HepG2 (cell line): ENCODE measurements around the gene MLC1. TPM values are rescaled to one million over a fixed set of nuclear protein-coding genes. Genes with fewer than 3 reads are reported as not detected.

Experiments used
- ATAC-seq: fragments of 200-7000 bp; cut with Tn5 transposase; 3 replicates; pipeline ENCODE4 v1.9.1; 2020; ENCODE audit warnings: mild to moderate bottlenecking, moderate library complexity
- BruUV-seq: library from RNA; stranded (reverse); fragments of 400-500 nt; replicated peaks from 2 replicates; lab custom pipeline; 2021; lab: Mats Ljungman, UMichigan
- CTCF ChIA-PET: fragments of 300-600 bp; formaldehyde crosslinking; extraction: SDS; loops from one replicate; lab custom pipeline; 2021; ENCODE audit warnings: low total read pairs, inconsistent platforms, low intra/inter-chr PET ratio; lab: Yijun Ruan, JAX
- POLR2A ChIA-PET: fragments of 350-600 bp; sonication (Branson Sonifier 250); formaldehyde crosslinking; loops from one replicate; lab custom pipeline; 2020; ENCODE audit warnings: antibody characterized with exemption, inconsistent platforms; lab: Yijun Ruan, JAX
- DNase-seq: peaks from one replicate; pipeline ENCODE4 v3.0.0-alpha.2; 2015; ENCODE audit warnings: low spot score
- FAIRE-seq: peaks from 3 replicates; lab custom pipeline; 2011; peaks lifted over from hg19 to GRCh38; lab: Jason Lieb, UNC
- H2AFZ ChIP-seq: one replicate; pipeline ENCODE4 v1.6.1; 2011; ENCODE audit warnings: low read length, inconsistent platforms
- H3K27ac ChIP-seq: fragments of 300-600 bp; 3 replicates; pipeline ENCODE4 v1.8.0; 2011; ENCODE audit warnings: mixed run types, mild to moderate bottlenecking, mixed read lengths, low read length, inconsistent platforms; ENCODE audit not compliant: insufficient read depth; ENCODE audit errors: extremely low read length
- H3K27me3 ChIP-seq, 2 experiments: fragments of 200-600 bp in 1 of 2; 2 replicates in 1 of 2; 3 replicates in 1 of 2; pipeline versions ENCODE4 v1.6.0 to v1.8.0; 2011; ENCODE audit warnings: low read length in 2 of 2, mild to moderate bottlenecking in 2 of 2, moderate library complexity in 2 of 2, inconsistent platforms in 1 of 2; ENCODE audit not compliant: insufficient read depth in 2 of 2, control insufficient read depth in 1 of 2
- H3K36me3 ChIP-seq, 2 experiments: fragments of 200-600 bp in 1 of 2; replicated peaks in 1 of 2; 2 replicates in 1 of 2; 3 replicates in 1 of 2; pipeline versions ENCODE4 v1.5.1 to v1.8.0; 2011; ENCODE audit warnings: low read length in 2 of 2, inconsistent platforms in 1 of 2; ENCODE audit not compliant: insufficient read depth in 2 of 2, control insufficient read depth in 1 of 2
- H3K4me1 ChIP-seq: 2 replicates; pipeline ENCODE4 v1.5.1; 2012; ENCODE audit warnings: low read length, inconsistent platforms; ENCODE audit not compliant: insufficient read depth
- H3K4me2 ChIP-seq: 2 replicates; pipeline ENCODE4 v1.6.0; 2011; ENCODE audit warnings: low read depth, low read length, inconsistent platforms
- H3K4me3 ChIP-seq, 3 experiments: fragments of 200-600 bp in 1 of 3; sonication (generic), shearing (Covaris generic) in 1 of 3; replicated peaks in 1 of 3; 2 replicates each; pipeline ENCODE4 v1.5.1; 2011 to 2016; ENCODE audit warnings: low read length in 3 of 3, inconsistent platforms in 2 of 3, low read depth in 2 of 3, mild to moderate bottlenecking in 2 of 3, control low read depth in 1 of 3, mixed read lengths in 1 of 3; ENCODE audit not compliant: insufficient read depth in 1 of 3
- H3K79me2 ChIP-seq: one replicate; pipeline ENCODE4 v1.6.1; 2011; ENCODE audit warnings: low read length, inconsistent platforms; ENCODE audit not compliant: insufficient read depth
- H3K9ac ChIP-seq: 2 replicates; pipeline ENCODE4 v1.6.0; 2011; ENCODE audit warnings: mild to moderate bottlenecking, low read depth, low read length, inconsistent platforms; ENCODE audit not compliant: insufficient read depth
- H3K9me3 ChIP-seq: 2 replicates; pipeline ENCODE4 v1.5.1; 2012; ENCODE audit warnings: mild to moderate bottlenecking, low read length
- H4K20me1 ChIP-seq: 2 replicates; pipeline ENCODE4 v1.6.0; 2011; ENCODE audit warnings: inconsistent platforms, mild to moderate bottlenecking, low read length, moderate library complexity; ENCODE audit not compliant: insufficient read depth
- FOXA3 ChIP-seq: IDR thresholded peaks from 2 replicates; pipeline ENCODE4 v1.6.1; 2016; ENCODE audit warnings: missing genetic modification reagents, missing compliant biosample characterization
- HHEX ChIP-seq: IDR thresholded peaks from 2 replicates; pipeline ENCODE4 v1.6.1; 2016; ENCODE audit warnings: control low read depth
- MXI1 ChIP-seq: IDR thresholded peaks from 3 replicates; pipeline ENCODE4 v1.6.1; 2012; ENCODE audit warnings: low read depth, low read length, inconsistent platforms, borderline replicate concordance
- NR3C1 ChIP-seq: sonication (generic); formaldehyde crosslinking; IDR thresholded peaks from 2 replicates; pipeline ENCODE4 v1.4.0; 2020; ENCODE audit warnings: missing genetic modification reagents
- PRMT3 ChIP-seq: sonication (generic); formaldehyde crosslinking; IDR thresholded peaks from 2 replicates; pipeline ENCODE4 v1.8.1; 2022; ENCODE audit warnings: low read depth, mild to moderate bottlenecking, moderate library complexity, missing genetic modification reagents, borderline replicate concordance
- SP2 ChIP-seq: sonication (generic); formaldehyde crosslinking; IDR thresholded peaks from 2 replicates; pipeline ENCODE4 v1.5.1; 2020; ENCODE audit warnings: mild to moderate bottlenecking, missing genetic modification reagents
- U2AF2 ChIP-seq: fragments of 200-400 bp; formaldehyde crosslinking; IDR thresholded peaks from 2 replicates; pipeline ENCODE4 v1.6.1; 2017; ENCODE audit warnings: low read depth, mild to moderate bottlenecking, low read length
- ZNF12 ChIP-seq: sonication (generic); formaldehyde crosslinking; IDR thresholded peaks from 2 replicates; pipeline ENCODE4 v1.5.0; 2020; ENCODE audit warnings: missing genetic modification reagents
- ZNF234 ChIP-seq: sonication (generic); formaldehyde crosslinking; conservative IDR thresholded peaks from 2 replicates; pipeline ENCODE4 v1.5.1; 2020; ENCODE audit warnings: mild to moderate bottlenecking, missing genetic modification reagents
- ZNF274 ChIP-seq: sonication (generic); formaldehyde crosslinking; IDR thresholded peaks from 2 replicates; pipeline ENCODE4 v1.5.1; 2020; ENCODE audit warnings: mild to moderate bottlenecking, missing genetic modification reagents
- ZNF552 ChIP-seq: sonication (generic); formaldehyde crosslinking; IDR thresholded peaks from 2 replicates; pipeline ENCODE4 v1.9.0; 2022; ENCODE audit warnings: missing genetic modification reagents, mild to moderate bottlenecking, borderline replicate concordance
- ZNF556 ChIP-seq: sonication (generic); formaldehyde crosslinking; IDR thresholded peaks from 2 replicates; pipeline ENCODE4 v1.4.0; 2020; ENCODE audit warnings: mild to moderate bottlenecking, missing genetic modification reagents, borderline replicate concordance
- ZNF670 ChIP-seq: sonication (generic); formaldehyde crosslinking; IDR thresholded peaks from 2 replicates; pipeline ENCODE4 v1.8.0; 2022; ENCODE audit warnings: mild to moderate bottlenecking, missing genetic modification reagents, borderline replicate concordance
- ZNF839 ChIP-seq: sonication (generic); formaldehyde crosslinking; IDR thresholded peaks from 2 replicates; pipeline ENCODE4 v1.4.0; 2020; ENCODE audit warnings: missing genetic modification reagents, mild to moderate bottlenecking, borderline replicate concordance
- WGBS: methylation state at CpG from one replicate; pipeline ENCODE4 v1.1.6; 2017; ENCODE audit warnings: low lambda C conversion rate; 5-methylcytosine and 5-hydroxymethylcytosine counted together
- in situ Hi-C: cut with HindIII; loops from 2 replicates; pipeline ENCODE4 v1.10.0; 2017; ENCODE audit warnings: low pct_unique_long_range_greater_than_20kb; ENCODE audit not compliant: extremely low pct_ligation_motif_present
- intact Hi-C: fragments of 100-400 bp; cut with micrococcal nuclease; formaldehyde crosslinking; loops from one replicate; pipeline ENCODE4 v1.10.0; 2022; ENCODE audit not compliant: unreplicated experiment
- polyA plus RNA-seq, 8 experiments: library from polyadenylated mRNA; depleted of rRNA in 3 of 8; stranded (reverse) in 7 of 8; unstranded in 1 of 8; fragments of >200 nt; fragmentation: Illumina TruSeq in 4 of 8; extraction: Trizol in 4 of 8; gene quantifications; 2 replicates each; pipeline versions ENCODE4 v1.2.1 to v1.2.3, GENCODE V29; 2011 to 2016; ENCODE audit warnings: low read depth in 4 of 8, missing spikeins in 1 of 8, mixed read lengths in 1 of 8; ENCODE audit not compliant: insufficient read depth in 1 of 8
- total RNA-seq, 5 experiments: library from RNA; depleted of rRNA; stranded (reverse); fragments of >200 nt; fragmentation: Illumina TruSeq; extraction: Trizol; gene quantifications; 2 replicates each; pipeline ENCODE4 v1.2.3, GENCODE V29; 2016; ENCODE audit warnings: low read depth in 1 of 5
- TF ChIP-seq, protein P1 (sequence below): sonication (generic); formaldehyde crosslinking; IDR thresholded peaks from 2 replicates; pipeline ENCODE4 v1.5.0; 2020; ENCODE audit warnings: mild to moderate bottlenecking, missing genetic modification reagents, borderline replicate concordance
- TF ChIP-seq, protein P2 (sequence below): sonication (generic); formaldehyde crosslinking; IDR thresholded peaks from 2 replicates; pipeline ENCODE4 v1.5.0; 2020; ENCODE audit warnings: missing genetic modification reagents, mild to moderate bottlenecking, borderline replicate concordance

The MLC1 gene
- total and polyA plus RNA-seq, 2 of the 13 experiments (the other 11 are each of a cell fraction or from before 2014, with no cell fraction given), result not detected

DNA sequence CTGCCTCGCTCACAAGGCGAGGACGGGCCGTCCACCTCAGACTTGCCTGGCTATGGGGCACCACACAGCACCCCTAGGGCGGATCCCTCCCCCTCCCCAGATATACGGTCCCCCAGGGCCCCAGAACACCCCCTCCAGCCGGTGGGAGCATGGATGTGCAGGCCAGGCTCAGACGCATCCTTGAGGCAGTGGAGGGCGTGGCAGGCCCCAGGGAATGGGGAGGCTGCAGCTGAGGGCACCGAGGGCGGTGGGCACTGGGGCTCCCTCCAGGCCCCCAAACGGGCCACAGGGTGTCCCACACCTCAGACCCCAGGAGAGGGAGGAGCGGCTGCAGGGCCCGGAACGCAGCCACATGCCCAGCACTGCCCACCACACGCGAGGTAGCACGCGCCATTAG is 39.2 kb downstream of the MLC1 start:
- no peaks in the 10 kb centered on the region for H3K9me3 ChIP-seq
- no peak overlapping the region for H3K4me3 ChIP-seq
- ATAC-seq (no peak), FAIRE-seq (no peak), DNase-seq (no peak)
- ChIA-PET CTCF (no interaction called here), POLR2A (no interaction called here)
- no peak overlapping the region for H3K9ac ChIP-seq
- H2AFZ ChIP-seq, result no peak overlapping the region
- no peaks in the 10 kb centered on the region for H3K79me2 ChIP-seq
- BruUV-seq, result no TSS peak
- no peak overlapping the region for H3K4me2 ChIP-seq
- in situ Hi-C loops, result no loop called here
- no peak overlapping the region for H3K27ac ChIP-seq
- no peaks in the 10 kb centered on the region for H3K4me1 ChIP-seq
- no peak for TF ChIP-seq ZNF12
- TF ChIP-seq NR3C1 (CRISPR knock-in tag), result no peak
- no peak for TF ChIP-seq ZNF839 (CRISPR knock-in tag)
- TF ChIP-seq ZNF552 (CRISPR knock-in tag), result no peak
- no peak for TF ChIP-seq SP2
- WGBS, result no CpG with 5 or more reads among the region's 19 CpGs
- H3K27me3 ChIP-seq, result peaks cover 3 to 60% of the 10 kb centered on the region in 2 experiments
- no peaks in the 10 kb centered on the region for H4K20me1 ChIP-seq
- H3K36me3 ChIP-seq, result no peaks in the 10 kb centered on the region
- intact Hi-C loops, result no loop called here

- no peak for FAIRE-seq
- in situ Hi-C loops, result no loop called here
- no peak for TF ChIP-seq ZNF234 (CRISPR knock-in tag)
- no peak for TF ChIP-seq MXI1
- TF ChIP-seq PRMT3 (CRISPR knock-in tag), result no peak
- no peak for TF ChIP-seq HHEX (CRISPR knock-in tag)
- no peak for TF ChIP-seq ZNF556
- TF ChIP-seq, protein P1, sequence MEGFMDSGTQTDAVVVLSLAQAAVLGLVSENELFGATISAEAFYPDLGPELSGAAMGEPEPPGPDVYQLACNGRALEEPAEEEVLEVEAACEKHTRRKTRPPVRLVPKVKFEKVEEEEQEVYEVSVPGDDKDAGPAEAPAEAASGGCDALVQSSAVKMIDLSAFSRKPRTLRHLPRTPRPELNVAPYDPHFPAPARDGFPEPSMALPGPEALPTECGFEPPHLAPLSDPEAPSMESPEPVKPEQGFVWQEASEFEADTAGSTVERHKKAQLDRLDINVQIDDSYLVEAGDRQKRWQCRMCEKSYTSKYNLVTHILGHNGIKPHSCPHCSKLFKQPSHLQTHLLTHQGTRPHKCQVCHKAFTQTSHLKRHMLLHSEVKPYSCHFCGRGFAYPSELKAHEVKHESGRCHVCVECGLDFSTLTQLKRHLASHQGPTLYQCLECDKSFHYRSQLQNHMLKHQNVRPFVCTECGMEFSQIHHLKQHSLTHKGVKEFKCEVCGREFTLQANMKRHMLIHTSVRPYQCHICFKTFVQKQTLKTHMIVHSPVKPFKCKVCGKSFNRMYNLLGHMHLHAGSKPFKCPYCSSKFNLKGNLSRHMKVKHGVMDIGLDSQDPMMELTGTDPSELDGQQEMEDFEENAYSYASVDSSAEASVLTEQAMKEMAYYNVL (CRISPR knock-in tag), result no peak
- TF ChIP-seq, protein P2, sequence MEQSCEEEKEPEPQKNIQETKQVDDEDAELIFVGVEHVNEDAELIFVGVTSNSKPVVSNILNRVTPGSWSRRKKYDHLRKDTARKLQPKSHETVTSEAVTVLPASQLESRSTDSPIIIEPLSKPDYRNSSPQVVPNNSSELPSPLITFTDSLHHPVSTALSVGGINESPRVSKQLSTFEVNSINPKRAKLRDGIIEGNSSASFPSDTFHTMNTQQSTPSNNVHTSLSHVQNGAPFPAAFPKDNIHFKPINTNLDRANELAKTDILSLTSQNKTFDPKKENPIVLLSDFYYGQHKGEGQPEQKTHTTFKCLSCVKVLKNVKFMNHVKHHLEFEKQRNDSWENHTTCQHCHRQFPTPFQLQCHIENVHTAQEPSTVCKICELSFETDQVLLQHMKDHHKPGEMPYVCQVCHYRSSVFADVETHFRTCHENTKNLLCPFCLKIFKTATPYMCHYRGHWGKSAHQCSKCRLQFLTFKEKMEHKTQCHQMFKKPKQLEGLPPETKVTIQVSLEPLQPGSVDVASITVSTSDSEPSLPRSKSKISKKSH (CRISPR knock-in tag), result no peak
- TF ChIP-seq FOXA3, result no peak
- no peak for TF ChIP-seq U2AF2
- no peak for TF ChIP-seq ZNF670 (CRISPR knock-in tag)
- TF ChIP-seq ZNF274 (CRISPR knock-in tag), result no peak
Observed at GRCh38 chr22:50045211-50046018, 39.8 kb downstream of the MLC1 start.

More at GRCh38 chr22:50045211-50046018, 39.8 kb downstream of the MLC1 start:
- no peak for DNase-seq
- WGBS, result 42% methylated on average over 24 of the region's 35 CpGs
- no peak overlapping the region for H3K9ac ChIP-seq
- no peaks in the 10 kb centered on the region for H3K36me3 ChIP-seq
- intact Hi-C loops, result no loop called here
- H3K4me3 ChIP-seq, result no peak overlapping the region
- H3K27ac ChIP-seq, result no peak overlapping the region
- CTCF ChIA-PET, result no interaction called here
- BruUV-seq, result no TSS peak
- no peak for ATAC-seq
- POLR2A ChIA-PET, result no interaction called here
- no peaks in the 10 kb centered on the region for H3K9me3 ChIP-seq
- no peaks in the 10 kb centered on the region for H3K79me2 ChIP-seq
- no peak overlapping the region for H3K4me2 ChIP-seq
- no peaks in the 10 kb centered on the region for H3K4me1 ChIP-seq
- peaks cover 3 to 60% of the 10 kb centered on the region in 2 experiments for H3K27me3 ChIP-seq
- no peak overlapping the region for H2AFZ ChIP-seq
- no peaks in the 10 kb centered on the region for H4K20me1 ChIP-seq
